Head of caudate nucleus (tissue), 42 donors: ENCODE data around the gene FAM193A.
"Not testable (repeated sequence)": the region's sequence is repeated elsewhere in the genome, so short reads cannot be mapped to it uniquely, and the experiment has no call there.

Source experiments
- DNase-seq, 42 donors: peaks; one replicate each; pipeline versions ENCODE4 v3.0.0 to v3.0.0-alpha.2; 2020 to 2021; ENCODE audit warnings: mixed read lengths in 7 of 42
- intact Hi-C: fragments of 100-400 bp; cut with DNase I; formaldehyde crosslinking; loops from one replicate; pipeline ENCODE4 v1.15.0; 2022

Gene FAM193A

DNA sequence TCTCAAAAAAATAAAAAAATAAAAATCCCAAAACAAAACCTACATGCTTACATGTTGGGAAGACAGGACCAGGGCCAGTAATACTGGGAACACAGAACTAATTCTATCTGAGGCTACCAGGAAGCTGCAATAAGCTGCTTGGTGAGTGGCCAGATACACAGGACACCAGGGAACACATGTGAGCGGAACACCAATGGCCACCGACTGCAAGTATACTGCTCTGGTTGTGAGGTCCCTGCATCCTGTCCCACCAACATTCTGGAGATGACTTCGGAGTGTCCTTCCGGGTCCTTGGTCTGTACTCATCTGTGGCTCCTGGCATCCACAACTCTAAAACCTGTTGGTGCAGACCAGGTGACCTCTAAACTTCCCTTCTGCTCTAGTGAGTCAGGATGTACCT, 217.0 kb downstream of the FAM193A start:
- no peak for DNase-seq
- intact Hi-C loops: no loop called here

GRCh38 chr4:2754848-2755819, 218.7 kb downstream of the FAM193A start:
- intact Hi-C loops: no loop called here
- DNase-seq: no peak

GRCh38 chr4:2755821-2756690, 219.6 kb downstream of the FAM193A start, which contains the start of gene TNIP2:
Gene TNIP2, minus strand, starts transcription at chr4:2756336. Its CDS starts 47 bp downstream, at chr4:2756289.
- intact Hi-C loops: no loop called here
- DNase-seq: peak; percentile 25 to 91 (median 81)

DNA sequence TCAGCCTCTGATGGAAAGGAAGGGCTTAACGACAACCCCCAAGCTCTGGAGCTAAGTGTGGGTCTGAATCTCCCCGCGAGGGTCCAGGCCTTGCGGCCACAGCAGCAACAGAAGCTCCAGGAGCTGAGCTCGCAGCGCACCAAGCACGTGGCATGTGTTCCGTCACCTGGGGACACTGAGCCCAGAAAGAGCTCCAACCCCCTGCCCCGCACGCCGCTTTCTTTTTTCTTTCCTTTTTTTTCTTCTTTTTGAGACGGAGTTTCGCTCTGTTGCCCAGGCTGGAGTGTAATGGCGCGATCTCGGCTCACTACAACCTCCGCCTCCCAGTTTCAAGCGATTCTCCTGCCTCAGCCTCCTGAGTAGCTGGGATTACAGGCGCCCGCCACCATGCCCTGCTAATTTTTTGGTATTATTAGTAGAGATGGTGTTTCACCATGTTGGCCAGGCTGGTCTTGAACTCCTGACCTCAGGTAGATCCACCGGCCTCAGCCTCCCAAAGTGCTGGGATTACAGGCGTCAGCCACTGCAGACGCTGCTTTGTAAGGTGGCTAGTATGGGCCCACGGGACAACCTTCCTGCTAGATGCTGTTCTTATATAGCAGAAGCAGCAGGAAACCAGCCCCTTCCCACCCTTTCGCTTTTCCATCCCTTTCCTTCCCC, 220.4 kb downstream of the FAM193A start:
- intact Hi-C loops: no loop called here
- peak in 2 of 42 donors; percentile 17 to 47 for DNase-seq

DNA sequence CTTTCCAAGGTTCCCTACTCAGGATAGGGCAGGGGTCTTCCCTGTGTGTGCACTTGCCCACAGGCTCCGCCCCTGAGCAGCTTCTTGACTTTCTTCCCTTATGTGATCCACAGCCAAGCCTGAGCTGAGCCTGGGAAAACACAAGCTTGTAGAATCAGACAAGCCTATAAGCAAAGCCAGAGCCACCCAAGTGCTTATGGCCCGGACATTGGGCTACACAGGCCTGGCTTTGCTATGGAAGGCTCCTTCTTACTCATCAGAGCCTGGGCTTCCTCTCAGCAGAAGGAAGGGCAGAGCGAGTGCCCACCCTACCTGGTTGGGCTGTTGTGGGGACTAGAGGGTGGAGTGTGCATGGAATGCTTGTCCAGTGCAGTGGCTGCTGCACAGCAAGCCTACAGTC, 221.0 kb downstream of the FAM193A start:
- no peak for DNase-seq
- intact Hi-C loops: no loop called here

- intact Hi-C loops: loop anchor here (10.0 kb wide), 1 partner anchor 174 kb away; no protein-coding TSS in a partner anchor
These were observed 224.8 kb downstream of the FAM193A start for GRCh38 chr4:2761035-2761923.

GRCh38 chr4:2762048-2762447, 225.6 kb downstream of the FAM193A start:
- no peak for DNase-seq
- intact Hi-C loops: loop anchor here (10.0 kb wide), 1 partner anchor 173 kb away; no protein-coding TSS in a partner anchor

More at GRCh38 chr4:2761035-2761923, 224.8 kb downstream of the FAM193A start:
- DNase-seq: no peak

DNA sequence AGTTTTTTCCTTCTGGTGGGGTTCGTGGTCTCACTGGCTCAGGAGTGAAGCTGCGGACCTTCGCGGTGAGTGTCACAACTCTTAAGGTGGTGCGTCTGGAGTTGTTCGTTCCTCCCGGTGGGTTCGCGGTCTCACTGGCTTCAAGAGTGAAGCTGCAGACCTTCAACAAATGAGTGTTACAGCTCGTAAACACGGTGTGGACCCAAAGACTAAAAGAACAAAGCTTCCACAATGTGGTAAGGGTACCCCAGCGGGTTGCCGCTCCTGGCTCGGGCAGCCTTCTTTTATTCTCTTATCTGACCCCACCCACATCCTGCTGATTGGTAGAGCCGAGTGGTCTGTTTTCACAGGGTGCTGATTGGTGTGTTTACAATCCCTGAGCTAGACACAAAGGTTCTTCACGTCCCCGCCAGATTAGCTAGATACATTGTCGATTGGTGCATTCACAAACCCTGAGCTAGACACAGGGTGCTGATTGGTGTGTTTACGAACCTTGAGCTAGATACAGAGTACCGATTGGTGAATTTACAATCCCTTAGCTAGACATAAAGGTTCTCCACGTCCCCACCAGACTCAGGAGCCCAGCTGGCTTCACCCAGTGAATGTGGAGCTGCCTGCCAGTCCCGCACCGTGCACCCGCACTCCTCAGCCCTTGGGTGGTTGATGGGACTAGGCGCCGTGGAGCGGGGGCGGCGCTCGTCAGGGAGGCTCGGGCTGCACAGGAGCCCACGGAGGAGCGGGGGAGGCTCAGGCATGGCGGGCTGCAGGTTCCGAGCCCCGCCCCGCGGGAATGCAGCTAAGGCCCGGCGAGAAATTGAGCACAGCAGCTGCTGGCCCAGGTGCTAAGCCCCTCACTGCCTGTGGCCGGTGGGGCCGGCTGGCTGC, 226.3 kb downstream of the FAM193A start:
- DNase-seq: not testable (repeated sequence)
- intact Hi-C loops: loop anchor here (10.0 kb wide), 1 partner anchor 172 kb away; no protein-coding TSS in a partner anchor

DNA sequence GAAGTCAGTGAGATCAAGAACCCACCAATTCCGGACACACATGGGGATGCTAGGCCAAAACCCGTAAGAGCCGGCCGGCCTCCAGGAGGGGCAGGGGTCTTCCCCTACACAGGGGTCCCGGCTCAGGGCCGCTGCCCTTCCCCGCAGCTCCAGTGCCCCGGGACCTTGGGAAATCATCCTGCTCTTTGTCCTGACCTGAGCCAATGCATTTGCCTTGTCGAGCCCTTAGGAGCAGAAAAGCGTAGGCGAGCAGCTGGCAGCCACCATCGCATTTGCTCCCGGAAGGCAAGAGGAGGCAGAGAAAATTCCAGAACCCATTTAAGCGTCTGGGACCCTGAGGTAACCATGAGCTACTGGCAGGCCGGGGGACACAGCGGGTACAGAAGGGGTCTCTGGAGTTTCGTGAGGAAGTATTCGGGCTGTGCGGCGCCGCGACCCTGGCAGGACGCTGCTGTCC, 227.1 kb downstream of the FAM193A start:
- intact Hi-C loops: loop anchor here (10.0 kb wide), 1 partner anchor 171 kb away; no protein-coding TSS in a partner anchor
- peak in 4 of 42 donors; percentile 16 to 43 (median 26) for DNase-seq

- intact Hi-C loops: loop anchor here (10.0 kb wide), 1 partner anchor 169 kb away; no protein-coding TSS in a partner anchor
- no peak for DNase-seq
These were observed 229.5 kb downstream of the FAM193A start for GRCh38 chr4:2765832-2766526.

GRCh38 chr4:2767046-2767704, 230.7 kb downstream of the FAM193A start:
- intact Hi-C loops: loop anchor here (10.0 kb wide), 1 partner anchor 168 kb away; no protein-coding TSS in a partner anchor
- DNase-seq: no peak

- intact Hi-C loops: loop anchor here (10.0 kb wide), 1 partner anchor 167 kb away; no protein-coding TSS in a partner anchor
These were observed 231.2 kb downstream of the FAM193A start for GRCh38 chr4:2767705-2768074.

DNA sequence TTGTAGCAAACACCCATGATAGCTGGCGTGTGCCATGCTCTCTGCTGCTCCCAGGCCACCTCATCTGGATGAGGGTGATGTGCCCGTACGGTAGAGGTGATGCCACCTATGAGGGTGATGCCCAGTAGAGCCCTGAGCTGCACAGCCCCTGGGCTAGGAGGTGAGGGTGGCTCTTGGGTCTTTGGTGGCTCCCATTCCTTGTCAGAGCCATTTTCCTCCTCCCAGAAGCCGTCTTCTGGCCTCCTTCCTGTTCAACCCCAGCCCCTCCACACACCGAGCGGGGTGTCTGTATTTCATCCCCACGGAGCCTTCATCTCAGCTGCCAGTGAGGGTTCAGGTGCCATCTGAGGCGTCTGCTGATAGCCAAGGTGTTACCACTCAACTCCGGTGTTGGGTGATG, 231.7 kb downstream of the FAM193A start:
- no peak for DNase-seq
- intact Hi-C loops: loop anchor here (10.0 kb wide), 1 partner anchor 167 kb away; no protein-coding TSS in a partner anchor

More at GRCh38 chr4:2767705-2768074, 231.2 kb downstream of the FAM193A start:
- DNase-seq: no peak

- DNase-seq: no peak
- intact Hi-C loops: loop anchor here (10.0 kb wide), 1 partner anchor 166 kb away; no protein-coding TSS in a partner anchor
These were observed 232.5 kb downstream of the FAM193A start for GRCh38 chr4:2768921-2769336.

GRCh38 chr4:2771264-2771663, 234.8 kb downstream of the FAM193A start:
- intact Hi-C loops: no loop called here
- no peak for DNase-seq
